Peyer's patch (tissue), 4 donors: ENCODE measurements around the gene APPL2.

ENCODE experiments used
- POLR2A ChIP-seq, 2 donors: fragments of 450-650 bp; IDR thresholded peaks; one replicate each; pipeline ENCODE4 v1.5.1; 2017; ENCODE audit warnings: antibody characterized with exemption in 2 of 2, mild to moderate bottlenecking in 2 of 2, moderate library complexity in 2 of 2
- TF ChIP-seq, protein P1 (sequence below), 6 experiments: fragments of 450-650 bp in 4 of 6; fragments of 200-600 bp in 2 of 6; sonication (generic) in 1 of 6; IDR thresholded peaks; one replicate each; pipeline ENCODE4 v1.5.1; 2017 to 2019; ENCODE audit warnings: antibody characterized with exemption in 6 of 6, mild to moderate bottlenecking in 3 of 6, moderate library complexity in 1 of 6

- TF ChIP-seq POLR2A (IDR thresholded peaks at IDR 0.05): no peak
- TF ChIP-seq, protein P1, sequence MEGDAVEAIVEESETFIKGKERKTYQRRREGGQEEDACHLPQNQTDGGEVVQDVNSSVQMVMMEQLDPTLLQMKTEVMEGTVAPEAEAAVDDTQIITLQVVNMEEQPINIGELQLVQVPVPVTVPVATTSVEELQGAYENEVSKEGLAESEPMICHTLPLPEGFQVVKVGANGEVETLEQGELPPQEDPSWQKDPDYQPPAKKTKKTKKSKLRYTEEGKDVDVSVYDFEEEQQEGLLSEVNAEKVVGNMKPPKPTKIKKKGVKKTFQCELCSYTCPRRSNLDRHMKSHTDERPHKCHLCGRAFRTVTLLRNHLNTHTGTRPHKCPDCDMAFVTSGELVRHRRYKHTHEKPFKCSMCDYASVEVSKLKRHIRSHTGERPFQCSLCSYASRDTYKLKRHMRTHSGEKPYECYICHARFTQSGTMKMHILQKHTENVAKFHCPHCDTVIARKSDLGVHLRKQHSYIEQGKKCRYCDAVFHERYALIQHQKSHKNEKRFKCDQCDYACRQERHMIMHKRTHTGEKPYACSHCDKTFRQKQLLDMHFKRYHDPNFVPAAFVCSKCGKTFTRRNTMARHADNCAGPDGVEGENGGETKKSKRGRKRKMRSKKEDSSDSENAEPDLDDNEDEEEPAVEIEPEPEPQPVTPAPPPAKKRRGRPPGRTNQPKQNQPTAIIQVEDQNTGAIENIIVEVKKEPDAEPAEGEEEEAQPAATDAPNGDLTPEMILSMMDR (IDR thresholded peaks at IDR 0.05): no peak
Measured at GRCh38 chr12:105190530-105190929, 45.4 kb downstream of the APPL2 start.
